GM12872 (cell line): Measurements from ENCODE around the gene IQGAP3.

Experiments used
- TF ChIP-seq, protein P1 (sequence below): IDR thresholded peaks from 3 replicates; pipeline ENCODE4 v1.5.1; 2011; ENCODE audit warnings: low read depth, mild to moderate bottlenecking, low read length, moderate library complexity; ENCODE audit not compliant: insufficient read depth

Gene IQGAP3

DNA sequence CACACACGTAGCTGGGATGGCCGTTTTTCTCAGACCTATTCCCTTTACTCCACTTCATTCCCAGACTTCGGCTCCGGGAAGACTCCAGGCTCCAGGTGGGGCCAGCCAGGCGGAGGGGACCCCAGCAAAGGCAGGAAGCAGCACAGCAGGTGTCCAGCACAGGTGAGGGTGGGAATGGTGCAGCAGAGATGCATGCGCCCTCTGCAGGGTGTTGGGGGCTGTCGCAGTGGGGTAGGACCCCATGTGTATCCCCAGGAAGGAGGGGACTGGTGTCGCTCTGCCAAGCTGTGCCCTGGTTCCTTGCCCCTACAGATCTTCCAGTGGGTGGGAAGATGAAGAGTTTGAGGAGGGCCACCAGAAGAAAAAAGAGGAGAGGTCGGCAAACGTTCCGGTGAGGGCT is 12.4 kb upstream of the IQGAP3 start:
- TF ChIP-seq, protein P1, sequence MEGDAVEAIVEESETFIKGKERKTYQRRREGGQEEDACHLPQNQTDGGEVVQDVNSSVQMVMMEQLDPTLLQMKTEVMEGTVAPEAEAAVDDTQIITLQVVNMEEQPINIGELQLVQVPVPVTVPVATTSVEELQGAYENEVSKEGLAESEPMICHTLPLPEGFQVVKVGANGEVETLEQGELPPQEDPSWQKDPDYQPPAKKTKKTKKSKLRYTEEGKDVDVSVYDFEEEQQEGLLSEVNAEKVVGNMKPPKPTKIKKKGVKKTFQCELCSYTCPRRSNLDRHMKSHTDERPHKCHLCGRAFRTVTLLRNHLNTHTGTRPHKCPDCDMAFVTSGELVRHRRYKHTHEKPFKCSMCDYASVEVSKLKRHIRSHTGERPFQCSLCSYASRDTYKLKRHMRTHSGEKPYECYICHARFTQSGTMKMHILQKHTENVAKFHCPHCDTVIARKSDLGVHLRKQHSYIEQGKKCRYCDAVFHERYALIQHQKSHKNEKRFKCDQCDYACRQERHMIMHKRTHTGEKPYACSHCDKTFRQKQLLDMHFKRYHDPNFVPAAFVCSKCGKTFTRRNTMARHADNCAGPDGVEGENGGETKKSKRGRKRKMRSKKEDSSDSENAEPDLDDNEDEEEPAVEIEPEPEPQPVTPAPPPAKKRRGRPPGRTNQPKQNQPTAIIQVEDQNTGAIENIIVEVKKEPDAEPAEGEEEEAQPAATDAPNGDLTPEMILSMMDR, result peak; percentile 70

DNA sequence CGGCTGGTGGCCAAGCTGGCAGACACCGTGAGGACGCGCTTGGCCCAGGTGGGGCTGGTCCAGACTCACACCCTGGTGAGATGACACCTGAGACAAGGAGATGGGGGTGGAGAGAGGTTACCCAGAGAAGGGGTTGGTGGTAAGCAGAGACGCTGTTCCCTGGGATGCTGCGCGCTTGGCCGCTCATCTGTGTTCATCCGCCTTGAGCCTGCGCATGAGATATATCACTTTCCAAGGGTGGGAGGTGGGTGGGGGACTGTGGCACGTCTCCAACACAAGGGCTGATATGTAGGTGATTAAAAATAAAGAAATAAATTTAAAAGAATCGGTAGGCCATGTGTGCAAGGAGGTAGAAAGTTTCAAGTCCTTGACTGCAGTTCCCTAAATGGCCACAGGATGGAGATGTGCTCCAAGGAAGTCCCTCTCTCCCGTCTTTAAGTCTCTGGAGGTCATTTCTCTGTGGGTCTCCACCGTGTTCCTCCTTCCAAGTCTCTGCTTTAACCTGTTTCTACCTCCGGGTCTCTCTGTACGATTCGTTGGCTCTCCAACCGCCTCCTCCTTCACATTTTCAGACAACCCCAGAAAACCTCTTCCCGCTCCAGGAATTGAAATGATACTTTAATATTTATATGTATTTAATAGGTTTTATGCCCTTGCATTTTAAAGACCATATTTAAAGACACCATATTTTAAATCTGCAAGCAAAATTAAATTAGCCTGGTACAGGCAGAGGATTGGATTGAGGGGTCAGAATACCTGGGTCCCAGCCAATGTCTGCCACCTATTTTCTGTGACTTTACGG is 11.7 kb upstream of the IQGAP3 start:
- TF ChIP-seq, protein P1, result peak; percentile 95

DNA sequence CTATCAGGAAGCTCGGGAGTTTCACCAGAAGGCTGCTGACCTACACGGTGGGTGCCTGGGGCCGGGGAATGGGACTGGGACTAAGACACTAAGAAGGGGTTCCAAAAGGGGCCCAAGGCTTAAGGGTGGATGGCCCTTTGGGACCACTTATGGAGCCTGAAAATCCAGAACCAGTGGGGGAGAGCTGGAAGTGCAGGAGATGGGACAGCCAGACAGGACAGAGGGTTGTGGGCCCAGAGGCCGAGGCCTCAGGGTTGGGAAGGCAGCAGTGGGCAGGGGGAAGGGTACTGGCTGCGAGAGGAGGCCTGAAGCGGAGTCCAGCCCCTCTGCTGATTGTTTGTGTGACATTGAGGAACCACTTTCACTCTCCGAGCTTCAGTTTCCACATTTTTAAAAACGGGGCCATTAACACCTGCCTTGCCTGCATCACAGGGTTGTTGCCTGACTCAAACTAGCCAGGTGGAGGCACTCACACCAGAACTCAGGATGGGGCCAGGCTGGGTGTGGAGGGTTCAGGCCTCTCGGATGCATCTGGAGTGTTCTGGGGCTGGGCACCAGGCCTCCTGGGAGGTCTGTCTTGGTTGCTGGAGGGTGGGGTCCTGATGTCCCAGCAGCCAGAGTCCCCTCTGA is 10.1 kb upstream of the IQGAP3 start:
- TF ChIP-seq, protein P1, result 0 out of 3 replicates have a peak, but pooled peaks have one; percentile 25

DNA sequence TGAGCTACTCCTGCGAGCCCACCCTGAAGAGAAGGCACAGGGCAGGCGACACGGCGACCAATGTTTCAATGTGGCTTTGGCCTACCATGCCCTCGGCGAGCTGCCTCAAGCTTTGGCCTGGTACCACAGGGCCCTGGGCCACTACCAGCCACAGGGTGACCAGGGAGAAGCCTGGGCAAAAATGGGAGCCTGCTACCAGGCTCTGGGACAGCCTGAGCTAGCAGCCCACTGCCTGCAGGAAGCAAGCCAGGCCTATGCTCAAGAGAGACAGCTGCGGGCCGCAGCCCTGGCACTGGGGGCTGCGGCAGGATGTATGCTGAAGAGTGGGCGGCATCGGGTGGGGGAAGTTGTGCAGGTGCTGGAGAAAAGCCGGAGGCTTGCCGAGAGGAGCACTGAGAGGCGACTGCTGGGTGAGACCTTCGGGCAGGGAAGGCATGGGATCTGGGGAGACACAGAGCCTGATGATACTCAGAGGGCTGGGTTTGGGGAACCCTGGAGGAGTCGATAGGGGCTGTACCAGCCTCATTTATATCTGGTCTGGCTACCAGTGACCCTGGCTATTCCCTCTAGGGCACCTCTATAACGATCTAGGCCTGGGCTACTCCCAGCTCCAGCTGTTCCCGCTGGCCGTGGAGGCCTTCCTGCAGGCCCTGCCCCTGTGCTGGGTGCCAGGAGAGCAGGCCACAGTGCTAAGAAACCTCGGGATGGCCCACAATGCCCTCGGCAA is 9.5 kb upstream of the IQGAP3 start:
- TF ChIP-seq, protein P1, result no peak

DNA sequence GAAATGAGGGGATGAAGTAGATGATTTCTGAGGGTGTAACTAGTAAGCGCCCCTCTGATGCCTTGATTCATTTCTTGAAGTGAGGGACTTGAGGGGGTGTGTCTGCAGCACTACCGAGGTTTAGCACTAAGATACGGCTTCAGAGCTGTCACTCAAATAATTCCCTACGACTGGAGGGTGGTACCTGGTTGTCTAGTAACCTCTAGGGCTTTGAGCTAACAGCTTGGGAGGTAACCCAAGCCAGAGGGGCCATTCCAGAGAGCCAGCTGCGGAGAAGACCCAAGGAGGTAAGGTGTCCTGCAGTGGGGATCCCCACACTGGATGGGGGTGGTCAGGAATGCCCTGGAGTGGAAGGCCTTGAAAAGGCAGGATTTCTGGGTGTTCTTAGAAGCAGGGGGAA is 7.1 kb upstream of the IQGAP3 start, which contains the start of gene TTC24:
TTC24 (plus strand) TSS at position 252 of the 400 bp plus-strand sequence. CDS start 1,642 bp downstream, outside the sequence.
- TF ChIP-seq, protein P1, result no peak

DNA sequence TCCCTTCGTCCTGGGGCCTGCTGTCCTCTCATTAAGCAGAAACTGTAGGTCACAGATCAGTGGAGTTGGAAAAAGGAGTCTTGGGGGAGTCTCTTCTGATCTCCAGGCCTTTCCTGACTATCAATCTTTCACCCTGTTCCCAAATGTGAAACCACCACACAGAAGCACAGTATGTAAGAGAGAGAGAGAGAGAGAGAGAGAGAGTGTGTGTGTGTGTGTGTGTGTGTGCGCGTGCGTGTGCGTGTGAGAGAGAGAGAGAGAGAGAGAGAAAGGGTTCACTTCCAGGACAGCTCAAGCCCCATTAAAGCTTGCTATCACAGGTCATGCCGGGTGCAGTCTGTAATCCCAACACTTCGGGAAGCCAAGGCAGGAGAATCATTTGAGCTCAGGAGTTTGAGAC is 5.7 kb upstream of the IQGAP3 start:
- TF ChIP-seq, protein P1, result no peak

DNA sequence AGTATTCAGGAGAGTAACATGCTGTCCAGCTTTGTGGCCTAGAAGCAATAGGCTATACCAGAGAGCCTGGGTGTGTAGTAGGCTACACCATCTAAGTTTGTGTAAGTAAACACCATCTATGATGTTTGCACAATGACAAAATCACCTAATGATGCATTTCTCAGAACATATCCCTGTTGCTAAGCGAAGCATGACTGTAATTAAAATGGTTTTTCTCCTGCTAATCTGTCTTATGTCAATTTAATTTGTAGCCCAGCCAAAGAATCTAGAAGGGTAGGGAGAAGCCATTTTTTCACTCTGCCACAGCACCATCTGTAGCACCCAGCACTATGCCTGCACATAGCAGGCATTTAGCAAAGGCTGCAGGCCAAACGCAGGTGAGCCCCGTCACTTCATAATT is 5.2 kb upstream of the IQGAP3 start:
- TF ChIP-seq, protein P1, result no peak
